ENCODE measurements around the gene ALG5. TPM values are rescaled to one million over a fixed set of nuclear protein-coding genes. Genes with fewer than 3 reads are reported as not detected.

ALG5 gene
- polyA plus RNA-seq, 12 donors = 18.7 to 26.6 (median 22.7) TPM; not detected in 1

- DNase-seq = no peak
Measured at GRCh38 chr13:36986462-36987240, 12.5 kb downstream of the ALG5 start.

- peak; percentile 51 for DNase-seq
Measured at GRCh38 chr13:36981156-36981743, 17.9 kb downstream of the ALG5 start.

GRCh38 chr13:36979361-36980050, 19.6 kb downstream of the ALG5 start:
- no peak for DNase-seq

- no peak for DNase-seq
Measured at GRCh38 chr13:36975172-36975571, 24.0 kb downstream of the ALG5 start.

GRCh38 chr13:36973621-36974295, 25.4 kb downstream of the ALG5 start:
- no peak for DNase-seq

GRCh38 chr13:36973009-36973408, 26.1 kb downstream of the ALG5 start:
- no peak for DNase-seq

- no peak for DNase-seq
Measured at GRCh38 chr13:36966404-36966803, 32.7 kb downstream of the ALG5 start.

GRCh38 chr13:36965767-36966166, 33.4 kb downstream of the ALG5 start:
- no peak for DNase-seq

GRCh38 chr13:36959456-36960116, 39.6 kb downstream of the ALG5 start:
- peak; percentile 83 for DNase-seq

GRCh38 chr13:36954542-36954941, 44.6 kb downstream of the ALG5 start:
- DNase-seq = no peak

- DNase-seq = no peak
Measured at GRCh38 chr13:36950920-36951319, 48.2 kb downstream of the ALG5 start.

- no peak for DNase-seq
Measured at GRCh38 chr13:36950330-36950729, 48.8 kb downstream of the ALG5 start.

- DNase-seq = no peak
Measured at GRCh38 chr13:36945078-36945477, 54.1 kb downstream of the ALG5 start.

- no peak for DNase-seq
Measured at GRCh38 chr13:36925603-36926002, 73.5 kb downstream of the ALG5 start.

- no peak for DNase-seq
Measured at GRCh38 chr13:36924001-36924400, 75.1 kb downstream of the ALG5 start.

GRCh38 chr13:36921631-36922301, 77.4 kb downstream of the ALG5 start:
- DNase-seq = peak; percentile 26

- DNase-seq = peak; percentile 25
Measured at GRCh38 chr13:36920616-36921185, 78.4 kb downstream of the ALG5 start.

GRCh38 chr13:36919833-36920615, 79.1 kb downstream of the ALG5 start, which contains the start of gene SMAD9:
TSS of gene SMAD9 (minus strand) at chr13:36920238. CDS start at chr13:36879689, 40,549 bp downstream.
- peak; percentile 80 for DNase-seq

- peak; percentile 50 for DNase-seq
Measured at GRCh38 chr13:36919171-36919832, 79.8 kb downstream of the ALG5 start.

All from muscle of arm (tissue), 12 donors.